HepG2 (cell line): Measurements from ENCODE around the gene DBNDD2. TPM values are rescaled to one million over a fixed set of nuclear protein-coding genes. Genes with fewer than 3 reads are reported as not detected.
A peak's percentile ranks its signal among the peaks of the same experiment; 100 is the strongest.

Source experiments
- ATAC-seq: fragments of 200-7000 bp; cut with Tn5 transposase; 3 replicates; pipeline ENCODE4 v1.9.1; 2020; ENCODE audit warnings: mild to moderate bottlenecking, moderate library complexity
- BruUV-seq: library from RNA; stranded (reverse); fragments of 400-500 nt; replicated peaks from 2 replicates; lab custom pipeline; 2021; lab: Mats Ljungman, UMichigan
- CTCF ChIA-PET: fragments of 300-600 bp; formaldehyde crosslinking; extraction: SDS; loops from one replicate; lab custom pipeline; 2021; ENCODE audit warnings: low total read pairs, inconsistent platforms, low intra/inter-chr PET ratio; lab: Yijun Ruan, JAX
- POLR2A ChIA-PET: fragments of 350-600 bp; sonication (Branson Sonifier 250); formaldehyde crosslinking; loops from one replicate; lab custom pipeline; 2020; ENCODE audit warnings: antibody characterized with exemption, inconsistent platforms; lab: Yijun Ruan, JAX
- DNase-seq: peaks from one replicate; pipeline ENCODE4 v3.0.0-alpha.2; 2015; ENCODE audit warnings: low spot score
- FAIRE-seq: peaks from 3 replicates; lab custom pipeline; 2011; peaks lifted over from hg19 to GRCh38; lab: Jason Lieb, UNC
- H2AFZ ChIP-seq: one replicate; pipeline ENCODE4 v1.6.1; 2011; ENCODE audit warnings: low read length, inconsistent platforms
- H3K27ac ChIP-seq: fragments of 300-600 bp; 3 replicates; pipeline ENCODE4 v1.8.0; 2011; ENCODE audit warnings: mixed run types, mild to moderate bottlenecking, mixed read lengths, low read length, inconsistent platforms; ENCODE audit not compliant: insufficient read depth; ENCODE audit errors: extremely low read length
- H3K27me3 ChIP-seq, 2 experiments: fragments of 200-600 bp in 1 of 2; 2 replicates in 1 of 2; 3 replicates in 1 of 2; pipeline versions ENCODE4 v1.6.0 to v1.8.0; 2011; ENCODE audit warnings: low read length in 2 of 2, mild to moderate bottlenecking in 2 of 2, moderate library complexity in 2 of 2, inconsistent platforms in 1 of 2; ENCODE audit not compliant: insufficient read depth in 2 of 2, control insufficient read depth in 1 of 2
- H3K36me3 ChIP-seq, 2 experiments: fragments of 200-600 bp in 1 of 2; replicated peaks in 1 of 2; 2 replicates in 1 of 2; 3 replicates in 1 of 2; pipeline versions ENCODE4 v1.5.1 to v1.8.0; 2011; ENCODE audit warnings: low read length in 2 of 2, inconsistent platforms in 1 of 2; ENCODE audit not compliant: insufficient read depth in 2 of 2, control insufficient read depth in 1 of 2
- H3K4me1 ChIP-seq: 2 replicates; pipeline ENCODE4 v1.5.1; 2012; ENCODE audit warnings: low read length, inconsistent platforms; ENCODE audit not compliant: insufficient read depth
- H3K4me2 ChIP-seq: 2 replicates; pipeline ENCODE4 v1.6.0; 2011; ENCODE audit warnings: low read depth, low read length, inconsistent platforms
- H3K4me3 ChIP-seq, 3 experiments: fragments of 200-600 bp in 1 of 3; sonication (generic), shearing (Covaris generic) in 1 of 3; replicated peaks in 1 of 3; 2 replicates each; pipeline ENCODE4 v1.5.1; 2011 to 2016; ENCODE audit warnings: low read length in 3 of 3, inconsistent platforms in 2 of 3, low read depth in 2 of 3, mild to moderate bottlenecking in 2 of 3, control low read depth in 1 of 3, mixed read lengths in 1 of 3; ENCODE audit not compliant: insufficient read depth in 1 of 3
- H3K79me2 ChIP-seq: one replicate; pipeline ENCODE4 v1.6.1; 2011; ENCODE audit warnings: low read length, inconsistent platforms; ENCODE audit not compliant: insufficient read depth
- H3K9ac ChIP-seq: 2 replicates; pipeline ENCODE4 v1.6.0; 2011; ENCODE audit warnings: mild to moderate bottlenecking, low read depth, low read length, inconsistent platforms; ENCODE audit not compliant: insufficient read depth
- H3K9me3 ChIP-seq: 2 replicates; pipeline ENCODE4 v1.5.1; 2012; ENCODE audit warnings: mild to moderate bottlenecking, low read length
- H4K20me1 ChIP-seq: 2 replicates; pipeline ENCODE4 v1.6.0; 2011; ENCODE audit warnings: inconsistent platforms, mild to moderate bottlenecking, low read length, moderate library complexity; ENCODE audit not compliant: insufficient read depth
- ARHGAP35 ChIP-seq: sonication (generic); formaldehyde crosslinking; IDR thresholded peaks from 2 replicates; pipeline ENCODE4 v1.9.0; 2022; ENCODE audit warnings: mild to moderate bottlenecking, inconsistent platforms, moderate library complexity, missing genetic modification reagents, borderline replicate concordance
- ASH2L ChIP-seq: fragments of 300-600, 200-600 bp; sonication (generic); IDR thresholded peaks from 2 replicates; pipeline ENCODE4 v1.7.0; 2017; ENCODE audit warnings: low read depth, mild to moderate bottlenecking, moderate library complexity, mixed read lengths, low read length; ENCODE audit not compliant: insufficient read length
- BCL3 ChIP-seq: sonication (generic); formaldehyde crosslinking; IDR thresholded peaks from 2 replicates; pipeline ENCODE4 v1.5.1; 2020; ENCODE audit warnings: mild to moderate bottlenecking, missing genetic modification reagents, moderate library complexity
- CEBPB ChIP-seq: IDR thresholded peaks from 2 replicates; pipeline ENCODE4 v1.6.1; 2011; ENCODE audit warnings: low read depth, low read length, improper control_type of control experiment, borderline replicate concordance
- PRPF4 ChIP-seq: fragments of 200-400 bp; formaldehyde crosslinking; IDR thresholded peaks from 2 replicates; pipeline ENCODE4 v1.6.1; 2016; ENCODE audit warnings: low read length, low read depth; ENCODE audit not compliant: poor library complexity, severe bottlenecking
- ZBTB33 ChIP-seq: sonication (generic); formaldehyde crosslinking; IDR thresholded peaks from 2 replicates; pipeline ENCODE4 v1.4.0; 2020; ENCODE audit warnings: missing genetic modification reagents
- ZFP36L1 ChIP-seq: sonication (generic); formaldehyde crosslinking; IDR thresholded peaks from 2 replicates; pipeline ENCODE4 v1.8.0; 2022; ENCODE audit warnings: mild to moderate bottlenecking, missing genetic modification reagents, moderate library complexity
- ZNF224 ChIP-seq: sonication (generic); formaldehyde crosslinking; IDR thresholded peaks from 2 replicates; pipeline ENCODE4 v1.5.0; 2020; ENCODE audit warnings: mild to moderate bottlenecking, missing genetic modification reagents
- ZNF232 ChIP-seq: sonication (generic); formaldehyde crosslinking; IDR thresholded peaks from 2 replicates; pipeline ENCODE4 v1.4.0; 2020; ENCODE audit warnings: missing genetic modification reagents, borderline replicate concordance
- ZNF253 ChIP-seq: sonication (generic); formaldehyde crosslinking; IDR thresholded peaks from 2 replicates; pipeline ENCODE4 v1.8.0; 2022; ENCODE audit warnings: mild to moderate bottlenecking, missing genetic modification reagents, borderline replicate concordance
- ZNF547 ChIP-seq: sonication (generic); formaldehyde crosslinking; IDR thresholded peaks from 2 replicates; pipeline ENCODE4 v1.5.1; 2020; ENCODE audit warnings: mild to moderate bottlenecking, missing genetic modification reagents
- ZNF572 ChIP-seq: sonication (generic); formaldehyde crosslinking; IDR thresholded peaks from 2 replicates; pipeline ENCODE4 v1.5.1; 2020; ENCODE audit warnings: mild to moderate bottlenecking, missing genetic modification reagents
- ZNF670 ChIP-seq: sonication (generic); formaldehyde crosslinking; IDR thresholded peaks from 2 replicates; pipeline ENCODE4 v1.8.0; 2022; ENCODE audit warnings: mild to moderate bottlenecking, missing genetic modification reagents, borderline replicate concordance
- ZNF816 ChIP-seq: sonication (generic); formaldehyde crosslinking; IDR thresholded peaks from 2 replicates; pipeline ENCODE4 v1.8.0; 2022; ENCODE audit warnings: missing genetic modification reagents, mild to moderate bottlenecking, borderline replicate concordance
- ZNF850 ChIP-seq: sonication (generic); formaldehyde crosslinking; conservative IDR thresholded peaks from 2 replicates; pipeline ENCODE4 v1.9.0; 2021; ENCODE audit warnings: mild to moderate bottlenecking, missing genetic modification reagents
- WGBS: methylation state at CpG from one replicate; pipeline ENCODE4 v1.1.6; 2017; ENCODE audit warnings: low lambda C conversion rate; 5-methylcytosine and 5-hydroxymethylcytosine counted together
- in situ Hi-C: cut with HindIII; loops from 2 replicates; pipeline ENCODE4 v1.10.0; 2017; ENCODE audit warnings: low pct_unique_long_range_greater_than_20kb; ENCODE audit not compliant: extremely low pct_ligation_motif_present
- intact Hi-C: fragments of 100-400 bp; cut with micrococcal nuclease; formaldehyde crosslinking; loops from one replicate; pipeline ENCODE4 v1.10.0; 2022; ENCODE audit not compliant: unreplicated experiment
- polyA plus RNA-seq, 8 experiments: library from polyadenylated mRNA; depleted of rRNA in 3 of 8; stranded (reverse) in 7 of 8; unstranded in 1 of 8; fragments of >200 nt; fragmentation: Illumina TruSeq in 4 of 8; extraction: Trizol in 4 of 8; gene quantifications; 2 replicates each; pipeline versions ENCODE4 v1.2.1 to v1.2.3, GENCODE V29; 2011 to 2016; ENCODE audit warnings: low read depth in 4 of 8, missing spikeins in 1 of 8, mixed read lengths in 1 of 8; ENCODE audit not compliant: insufficient read depth in 1 of 8
- total RNA-seq, 5 experiments: library from RNA; depleted of rRNA; stranded (reverse); fragments of >200 nt; fragmentation: Illumina TruSeq; extraction: Trizol; gene quantifications; 2 replicates each; pipeline ENCODE4 v1.2.3, GENCODE V29; 2016; ENCODE audit warnings: low read depth in 1 of 5
- TF ChIP-seq, protein P1 (sequence below): sonication (generic); formaldehyde crosslinking; IDR thresholded peaks from 2 replicates; pipeline ENCODE4 v1.5.1; 2020; ENCODE audit warnings: missing genetic modification reagents, mild to moderate bottlenecking, borderline replicate concordance

DBNDD2 gene
- total and polyA plus RNA-seq, 2 of the 13 experiments (the other 11 are each of a cell fraction or from before 2014, with no cell fraction given) = 16.7 to 47.6 TPM

DNA sequence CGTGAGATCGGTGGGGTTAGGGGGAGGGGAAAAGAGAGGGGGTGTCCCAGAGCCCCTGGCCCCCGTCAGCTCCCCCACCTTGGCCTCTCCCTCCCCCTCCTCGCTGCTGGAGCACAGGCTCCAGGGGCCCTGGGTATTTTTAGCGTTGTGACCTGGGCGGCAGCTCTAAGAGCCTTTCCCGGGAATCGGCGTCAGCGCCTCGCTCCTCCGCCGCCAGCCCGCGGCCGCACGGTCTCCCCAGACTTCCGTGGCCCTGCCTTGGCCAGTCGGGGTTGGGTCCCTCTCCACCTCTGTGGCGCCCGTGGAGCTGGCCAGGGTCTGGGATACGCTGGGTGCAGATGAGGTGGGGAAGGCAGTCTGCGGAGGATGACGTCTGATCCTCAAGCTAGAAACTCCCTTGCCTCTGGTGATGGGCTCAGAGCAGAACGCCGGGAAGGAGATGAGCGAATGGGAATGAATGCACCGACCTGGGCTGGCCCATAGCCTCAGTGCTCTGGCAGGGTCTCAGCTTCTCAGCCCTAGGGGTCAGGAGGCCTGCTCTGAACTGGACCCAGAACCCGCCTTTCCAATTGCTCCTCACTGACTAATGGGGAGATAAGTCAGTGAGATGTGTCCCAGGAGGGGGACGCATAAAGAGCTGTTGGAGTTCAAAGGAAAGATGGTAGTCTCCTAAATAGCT, 883 bp upstream of the DBNDD2 start:
- POLR2A ChIA-PET = interaction anchor here (1.7 to 4.2 kb wide), 3 partner anchors 9 to 70 kb away, joined by 4 to 32 read pairs (median 8); partner anchors contain the start of genes PIGT and SYS1
- peak overlapping the region; percentile 95 for H3K4me2 ChIP-seq
- in situ Hi-C loops = no loop called here
- peaks cover 25% of the 10 kb centered on the region for H3K4me1 ChIP-seq
- H2AFZ ChIP-seq = no peak overlapping the region
- ATAC-seq (no peak), DNase-seq (no peak), FAIRE-seq (no peak)
- no peaks in the 10 kb centered on the region for H3K36me3 ChIP-seq
- CTCF ChIA-PET = no interaction called here
- BruUV-seq = TSS peak; percentile 52
- peaks cover 2 to 5% of the 10 kb centered on the region in 2 experiments; a peak in 2 of 5 replicates for H3K27me3 ChIP-seq
- 86% methylated on average over 30 of the region's 30 CpGs for WGBS
- intact Hi-C loops = no loop called here
- 0 out of 2 replicates have a peak, but pooled peaks have one; percentile 21 for TF ChIP-seq ZNF850 (CRISPR knock-in tag)
- TF ChIP-seq ZNF547 = 0 out of 2 replicates have a peak, but pooled peaks have one; percentile 44
- TF ChIP-seq ASH2L = no peak
- TF ChIP-seq BCL3 = 0 out of 2 replicates have a peak, but pooled peaks have one; percentile 26
- TF ChIP-seq ARHGAP35 (CRISPR knock-in tag) = 0 out of 2 replicates have a peak, but pooled peaks have one; percentile 58
- peak; percentile 23; the same call in 1 of the 2 replicates for TF ChIP-seq ZNF572 (CRISPR knock-in tag)
- TF ChIP-seq PRPF4 = peak; percentile 14
- TF ChIP-seq ZFP36L1 (CRISPR knock-in tag) = 0 out of 2 replicates have a peak, but pooled peaks have one; percentile 32
- TF ChIP-seq ZNF816 (CRISPR knock-in tag) = no peak
- no peak for TF ChIP-seq CEBPB
- TF ChIP-seq ZNF232 = no peak
- TF ChIP-seq ZNF224 (CRISPR knock-in tag) = no peak
- TF ChIP-seq ZNF670 (CRISPR knock-in tag) = 0 out of 2 replicates have a peak, but pooled peaks have one; percentile 13
- 0 out of 2 replicates have a peak, but pooled peaks have one; percentile 11 for TF ChIP-seq ZNF253 (CRISPR knock-in tag)
- TF ChIP-seq, protein P1, sequence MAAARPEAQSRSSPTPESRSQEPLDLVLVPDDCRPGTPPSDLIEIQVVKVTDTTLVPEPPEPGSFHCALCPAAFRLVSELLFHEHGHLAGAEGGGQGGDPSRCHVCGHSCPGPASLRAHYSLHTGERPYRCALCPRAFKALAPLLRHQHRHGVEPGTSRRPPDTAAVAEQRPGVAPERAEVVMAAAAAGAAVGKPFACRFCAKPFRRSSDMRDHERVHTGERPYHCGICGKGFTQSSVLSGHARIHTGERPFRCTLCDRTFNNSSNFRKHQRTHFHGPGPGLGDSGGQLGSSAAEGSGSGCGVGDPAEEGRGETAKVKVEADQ (CRISPR knock-in tag) = 0 out of 2 replicates have a peak, but pooled peaks have one; percentile 27
- TF ChIP-seq ZBTB33 = peak; percentile 63; the same call in 1 of the 2 replicates
- H4K20me1 ChIP-seq = no peaks in the 10 kb centered on the region
- H3K27ac ChIP-seq = no peak overlapping the region
- no peaks in the 10 kb centered on the region for H3K79me2 ChIP-seq
- no peaks in the 10 kb centered on the region for H3K9me3 ChIP-seq
- peak overlapping the region; percentile 72; the same call in 1 of the 2 replicates for H3K9ac ChIP-seq
- peak overlapping the region; percentile 88 to 92 (median 88); a peak in 5 of 6 replicates for H3K4me3 ChIP-seq
